ENCODE results near the gene NAA35. TPM values are rescaled to one million over a fixed set of nuclear protein-coding genes. Genes with fewer than 3 reads are reported as not detected.
"Not testable (repeated sequence)": the region's sequence is repeated elsewhere in the genome, so short reads cannot be mapped to it uniquely, and the experiment has no call there.

The NAA35 gene
- total RNA-seq, 1 donor from 2014 or later = 29.6 TPM

DNA sequence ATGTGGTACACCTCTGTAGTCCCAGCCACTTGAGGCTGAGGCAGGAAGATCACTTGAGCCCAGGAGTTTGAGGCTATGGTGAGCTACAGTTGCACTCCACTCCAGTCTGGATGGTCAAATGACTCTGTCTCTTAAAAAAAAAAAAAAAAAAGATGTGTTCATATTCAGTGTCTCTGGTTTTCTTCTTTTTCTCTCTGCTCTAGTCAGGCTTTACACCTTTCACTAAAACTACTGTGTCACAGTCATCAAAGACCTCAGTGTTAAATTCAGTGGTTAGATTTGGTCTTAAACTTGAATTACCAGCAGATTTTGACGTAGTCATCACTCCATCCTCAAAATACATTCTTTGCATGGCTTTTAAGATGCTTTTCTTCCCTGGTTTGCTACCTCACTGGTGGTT is 28.8 kb downstream of the NAA35 start:
- H3K4me1 Mint-ChIP-seq = peaks cover 5% of the 10 kb centered on the region
- H3K9me3 Mint-ChIP-seq = no peaks in the 10 kb centered on the region
- DNase-seq = no peak
- H3K4me3 Mint-ChIP-seq = no peak overlapping the region
- no peak overlapping the region for H3K27ac Mint-ChIP-seq
- no peaks in the 10 kb centered on the region for H3K27me3 Mint-ChIP-seq
- peaks cover 44% of the 10 kb centered on the region for H3K36me3 Mint-ChIP-seq (ENCODE audit: low read depth)
- intact Hi-C loops (cut with micrococcal nuclease) = no loop called here

DNA sequence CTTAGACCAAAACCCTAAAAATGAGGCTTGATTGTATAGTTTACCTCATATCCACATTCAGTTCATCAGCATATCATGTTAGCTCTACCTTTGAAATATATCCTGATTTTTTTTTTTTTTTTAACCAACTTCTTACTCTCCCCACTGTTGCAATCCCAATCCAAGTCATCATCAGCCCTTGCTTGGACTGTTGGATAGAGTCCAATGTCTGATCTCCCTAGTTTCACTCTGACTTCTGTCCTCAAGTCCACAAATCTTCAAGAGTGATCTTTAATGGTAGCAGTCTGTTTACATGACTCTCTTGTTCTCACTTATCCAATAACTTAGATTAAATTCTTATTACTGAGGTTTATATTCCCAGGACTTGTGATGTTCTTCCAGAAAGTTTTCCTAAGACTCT is 30.8 kb downstream of the NAA35 start:
- Mint-ChIP-seq H3K36me3 (ENCODE audit: low read depth) (peaks cover 49% of the 10 kb centered on the region), H3K27me3 (no peaks in the 10 kb centered on the region), H3K4me3 (no peak overlapping the region), H3K4me1 (peaks cover 5% of the 10 kb centered on the region), H3K9me3 (no peaks in the 10 kb centered on the region), H3K27ac (no peak overlapping the region)
- intact Hi-C loops (cut with micrococcal nuclease) = no loop called here
- no peak for DNase-seq

DNA sequence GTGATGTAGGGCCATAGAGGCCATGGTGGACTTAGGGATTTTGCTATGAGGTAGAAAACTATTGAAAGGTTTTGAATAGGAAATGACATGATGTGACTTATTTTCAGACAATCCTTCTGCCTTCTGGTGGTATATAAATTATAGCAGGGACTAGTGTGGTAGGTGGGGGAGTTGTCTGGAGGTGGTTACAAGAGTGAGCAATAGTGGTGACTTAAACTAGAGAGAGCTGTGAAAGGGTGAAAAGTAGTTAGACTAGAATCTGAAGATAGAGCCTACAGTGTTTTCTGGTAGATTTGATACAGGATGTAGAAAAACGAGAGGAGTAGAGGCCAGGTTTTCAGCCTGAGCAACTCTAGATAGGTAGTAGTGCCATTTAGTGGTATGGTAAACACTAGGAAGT is 32.3 kb downstream of the NAA35 start:
- Mint-ChIP-seq H3K4me3 (no peak overlapping the region), H3K27ac (peak overlapping the region; percentile 7), H3K27me3 (no peaks in the 10 kb centered on the region), H3K36me3 (ENCODE audit: low read depth) (peaks cover 50% of the 10 kb centered on the region), H3K4me1 (peaks cover 5% of the 10 kb centered on the region), H3K9me3 (no peaks in the 10 kb centered on the region)
- DNase-seq = peak; percentile 10
- intact Hi-C loops (cut with micrococcal nuclease) = no loop called here

DNA sequence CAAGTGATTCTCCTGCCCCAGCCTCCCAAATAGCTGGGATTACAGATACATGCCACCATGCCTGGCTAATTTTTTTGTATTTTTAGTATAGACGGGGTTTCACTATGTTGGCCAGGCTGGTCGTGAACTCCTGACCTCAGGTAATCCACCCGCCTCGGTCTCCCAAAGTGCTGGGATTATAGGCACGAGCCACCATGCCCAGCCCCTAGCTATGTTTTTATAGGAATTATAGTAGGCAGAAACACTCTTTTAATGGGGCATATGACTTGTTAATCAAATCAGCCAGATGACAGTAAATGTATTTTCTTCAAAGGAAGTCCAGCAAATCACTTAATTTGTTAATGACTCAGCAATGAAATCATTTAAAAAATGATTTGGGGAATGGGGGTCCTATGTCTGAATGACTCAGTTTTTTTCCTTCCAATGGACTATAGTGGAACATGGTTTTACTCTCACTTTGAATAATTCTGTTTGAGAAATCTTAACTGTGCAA is 33.2 kb downstream of the NAA35 start:
- intact Hi-C loops (cut with micrococcal nuclease); H3K4me3 Mint-ChIP-seq; H3K27me3 Mint-ChIP-seq; H3K9me3 Mint-ChIP-seq; H3K27ac Mint-ChIP-seq; H3K4me1 Mint-ChIP-seq: not testable (repeated sequence)
- peaks cover 54% of the 10 kb centered on the region for H3K36me3 Mint-ChIP-seq (ENCODE audit: low read depth)
- DNase-seq = peak; percentile 28

DNA sequence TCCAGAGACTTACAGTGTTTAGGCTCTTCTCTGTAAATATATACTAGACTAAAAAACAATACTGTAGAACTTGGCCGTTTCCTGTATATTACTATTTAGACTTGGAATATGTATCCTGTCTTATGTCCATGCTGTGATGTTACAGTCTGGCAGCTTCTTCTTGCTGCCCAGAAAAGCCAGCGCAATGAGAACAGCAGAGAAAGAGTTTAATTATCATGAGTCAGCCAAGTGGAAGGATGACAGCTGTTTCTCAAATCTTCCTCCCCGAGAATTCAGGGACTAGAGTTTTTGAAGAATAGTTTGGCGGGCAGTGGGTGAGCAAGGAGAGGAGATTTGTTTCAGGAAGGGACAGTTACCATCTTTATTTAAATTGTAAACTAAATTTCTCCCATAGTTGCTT is 37.5 kb downstream of the NAA35 start:
- no peak overlapping the region for H3K4me3 Mint-ChIP-seq
- no peak for DNase-seq
- intact Hi-C loops (cut with micrococcal nuclease) = no loop called here
- no peak overlapping the region for H3K27ac Mint-ChIP-seq
- no peaks in the 10 kb centered on the region for H3K9me3 Mint-ChIP-seq
- H3K36me3 Mint-ChIP-seq (ENCODE audit: low read depth) = peaks cover 61% of the 10 kb centered on the region
- no peaks in the 10 kb centered on the region for H3K4me1 Mint-ChIP-seq
- H3K27me3 Mint-ChIP-seq = no peaks in the 10 kb centered on the region

DNA sequence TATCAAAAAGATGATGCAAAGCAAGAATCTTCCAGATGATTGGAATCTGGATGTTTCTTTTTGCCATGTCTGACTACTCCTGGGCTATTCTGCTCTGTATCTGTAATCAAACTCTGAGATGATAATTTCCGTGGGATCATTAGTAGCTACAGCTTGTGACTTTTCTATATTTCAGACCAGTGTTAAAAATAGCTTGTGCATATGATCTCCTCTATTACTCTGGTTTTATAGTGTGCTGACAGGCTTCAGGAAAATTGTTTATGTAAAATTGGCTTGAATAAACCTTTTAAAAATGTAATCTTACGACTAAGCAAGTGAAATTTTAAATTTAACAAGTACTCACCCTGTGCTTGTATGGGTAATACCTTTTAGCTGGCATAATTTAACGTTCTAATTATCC is 40.4 kb downstream of the NAA35 start:
- Mint-ChIP-seq H3K27ac (no peak overlapping the region), H3K27me3 (no peaks in the 10 kb centered on the region), H3K4me1 (no peaks in the 10 kb centered on the region), H3K9me3 (no peaks in the 10 kb centered on the region), H3K4me3 (no peak overlapping the region), H3K36me3 (ENCODE audit: low read depth) (peaks cover 76% of the 10 kb centered on the region)
- no peak for DNase-seq
- intact Hi-C loops (cut with micrococcal nuclease) = no loop called here

DNA sequence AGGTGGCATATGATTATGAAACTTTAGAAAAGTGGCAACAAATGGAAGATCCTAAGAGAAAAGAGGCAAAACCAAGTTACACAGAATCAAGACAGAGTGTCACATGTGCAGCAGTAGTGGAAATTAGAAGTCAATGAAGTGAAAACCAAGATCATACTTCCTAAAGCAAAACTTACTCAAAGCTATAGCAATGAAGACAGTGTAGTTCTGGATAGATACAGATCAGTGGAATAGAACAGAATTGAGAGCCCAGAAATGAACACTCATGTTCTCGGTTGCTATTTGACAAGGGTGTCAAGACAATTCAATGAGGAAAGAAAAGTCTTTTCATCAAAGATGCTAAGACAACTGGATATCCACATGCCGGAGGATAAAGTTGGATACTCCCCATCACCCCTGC is 43.5 kb downstream of the NAA35 start:
- intact Hi-C loops (cut with micrococcal nuclease) = no loop called here
- Mint-ChIP-seq H3K27me3 (no peaks in the 10 kb centered on the region), H3K9me3 (no peaks in the 10 kb centered on the region)

DNA sequence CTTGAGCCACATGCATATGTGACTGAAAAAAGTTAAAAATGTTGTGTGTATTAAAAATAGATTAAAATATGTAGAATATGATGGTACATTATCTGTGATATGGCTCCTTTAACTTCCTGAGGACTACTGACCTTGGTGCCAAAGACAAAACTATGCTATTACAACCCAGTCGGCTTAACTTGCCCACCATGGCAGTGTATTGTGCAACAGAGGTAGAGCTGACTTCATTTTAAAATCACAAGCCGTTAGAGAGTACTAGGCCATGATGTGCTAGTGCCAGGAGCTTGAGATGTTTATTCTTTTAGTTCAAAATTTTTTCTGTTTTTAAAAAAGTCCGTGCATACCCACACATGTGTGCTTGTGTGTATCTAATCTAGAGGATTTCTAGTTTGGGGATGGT is 46.3 kb downstream of the NAA35 start:
- no peak overlapping the region for H3K4me3 Mint-ChIP-seq
- H3K36me3 Mint-ChIP-seq (ENCODE audit: low read depth) = peaks cover 69% of the 10 kb centered on the region
- intact Hi-C loops (cut with micrococcal nuclease) = no loop called here
- H3K4me1 Mint-ChIP-seq = no peaks in the 10 kb centered on the region
- H3K27ac Mint-ChIP-seq = no peak overlapping the region
- no peaks in the 10 kb centered on the region for H3K9me3 Mint-ChIP-seq
- H3K27me3 Mint-ChIP-seq = no peaks in the 10 kb centered on the region
- no peak for DNase-seq

More for the DNA sequence above, 43.5 kb downstream of the NAA35 start:
- H3K4me3 Mint-ChIP-seq = no peak overlapping the region
- no peak for DNase-seq
- peaks cover 77% of the 10 kb centered on the region for H3K36me3 Mint-ChIP-seq (ENCODE audit: low read depth)
- no peak overlapping the region for H3K27ac Mint-ChIP-seq
- H3K4me1 Mint-ChIP-seq = no peaks in the 10 kb centered on the region

DNA sequence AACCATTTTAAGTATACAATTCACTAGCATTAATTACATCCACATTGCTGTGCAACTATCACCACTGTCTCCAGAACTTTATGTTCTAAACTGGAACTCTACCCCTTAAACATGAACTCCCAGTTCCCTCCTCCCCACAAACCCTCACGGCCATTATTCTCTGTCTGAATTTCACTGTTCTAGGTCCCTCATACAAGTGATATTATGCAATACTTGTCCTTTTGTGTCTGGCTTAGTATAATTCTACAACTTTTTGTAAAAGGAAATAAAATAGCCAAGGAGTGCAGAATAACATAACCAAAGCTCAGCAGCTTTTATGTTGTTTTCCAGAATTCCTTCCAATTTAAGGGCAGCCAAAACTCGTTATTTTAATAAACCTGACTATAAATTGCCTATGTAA is 53.2 kb downstream of the NAA35 start:
- peaks cover 58% of the 10 kb centered on the region for H3K36me3 Mint-ChIP-seq (ENCODE audit: low read depth)
- peaks cover 2% of the 10 kb centered on the region for H3K4me1 Mint-ChIP-seq
- no peak for DNase-seq
- H3K27ac Mint-ChIP-seq = no peak overlapping the region
- H3K4me3 Mint-ChIP-seq = no peak overlapping the region
- intact Hi-C loops (cut with micrococcal nuclease) = no loop called here
- no peaks in the 10 kb centered on the region for H3K27me3 Mint-ChIP-seq
- H3K9me3 Mint-ChIP-seq = no peaks in the 10 kb centered on the region

DNA sequence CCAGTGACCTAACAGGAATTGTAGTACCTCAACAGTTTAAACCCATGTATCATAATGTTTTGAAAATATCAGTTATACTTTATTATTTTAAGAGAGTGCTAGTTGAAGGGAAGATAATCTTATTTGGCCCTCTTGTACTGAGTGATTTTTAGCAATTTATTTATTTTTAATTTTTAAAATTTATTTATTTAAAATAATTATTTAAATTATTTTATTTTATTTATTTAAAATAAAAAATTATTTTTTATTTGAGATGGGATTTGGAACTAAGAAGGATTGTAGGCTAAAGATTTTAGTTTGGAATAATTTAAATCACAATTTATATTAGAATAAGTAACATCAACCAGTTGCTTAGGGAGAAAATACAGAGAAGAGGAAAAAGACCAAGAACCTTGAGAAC is 54.2 kb downstream of the NAA35 start:
- Mint-ChIP-seq H3K9me3 (no peaks in the 10 kb centered on the region), H3K4me3 (no peak overlapping the region), H3K27ac (no peak overlapping the region), H3K27me3 (no peaks in the 10 kb centered on the region), H3K36me3 (ENCODE audit: low read depth) (peaks cover 55% of the 10 kb centered on the region), H3K4me1 (peaks cover 2% of the 10 kb centered on the region)
- intact Hi-C loops (cut with micrococcal nuclease) = no loop called here
- no peak for DNase-seq

DNA sequence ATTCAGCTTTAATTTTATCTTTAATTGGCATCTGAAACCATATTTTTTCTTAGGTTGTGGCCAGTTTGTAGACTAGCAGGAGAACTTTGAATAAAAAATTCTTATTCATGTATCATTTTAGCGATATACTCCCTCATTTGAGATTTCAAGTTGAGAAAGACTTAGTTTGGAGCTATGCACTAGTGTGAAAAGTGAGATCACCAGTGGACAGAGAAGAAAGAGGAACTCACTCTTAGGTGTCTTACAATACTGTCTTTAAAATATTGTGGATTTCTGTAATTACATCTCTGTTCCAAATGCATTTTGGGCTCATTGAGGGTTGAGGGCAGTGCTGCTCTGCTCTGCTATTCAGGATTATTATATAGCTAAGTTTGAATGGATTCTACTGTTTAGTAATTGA is 54.7 kb downstream of the NAA35 start:
- Mint-ChIP-seq H3K36me3 (ENCODE audit: low read depth) (peaks cover 59% of the 10 kb centered on the region), H3K4me1 (peaks cover 4% of the 10 kb centered on the region), H3K27me3 (no peaks in the 10 kb centered on the region), H3K4me3 (no peak overlapping the region), H3K27ac (no peak overlapping the region), H3K9me3 (peaks cover 4% of the 10 kb centered on the region)
- no peak for DNase-seq
- intact Hi-C loops (cut with micrococcal nuclease) = no loop called here

DNA sequence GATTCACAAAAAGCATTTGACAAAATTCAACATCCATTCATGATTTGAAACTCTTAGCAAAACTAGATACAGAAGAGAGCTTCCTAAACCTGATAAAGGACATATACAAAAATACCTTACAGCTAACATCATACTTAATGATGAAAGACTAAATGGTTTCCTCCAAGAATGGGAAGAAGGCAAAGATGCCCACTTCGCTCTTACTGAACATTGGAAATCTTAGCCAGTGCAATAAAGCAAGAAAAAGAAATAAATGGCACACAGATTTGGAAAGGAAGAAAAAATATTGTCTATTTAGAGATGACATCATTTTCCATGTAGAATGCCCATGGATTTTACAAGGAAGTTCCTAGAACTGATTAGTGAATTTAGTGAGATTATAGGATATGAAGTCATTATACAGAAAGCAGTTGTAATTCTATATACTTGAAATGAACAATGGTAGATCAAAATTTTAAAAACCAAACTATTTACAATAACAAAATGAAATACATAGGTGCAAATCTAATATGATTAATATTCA is 64.4 kb downstream of the NAA35 start:
- no peak for DNase-seq
- Mint-ChIP-seq H3K27ac (no peak overlapping the region), H3K4me3 (no peak overlapping the region), H3K4me1 (peaks cover 1% of the 10 kb centered on the region), H3K36me3 (ENCODE audit: low read depth) (peaks cover 72% of the 10 kb centered on the region), H3K27me3 (no peaks in the 10 kb centered on the region), H3K9me3 (peaks cover 17% of the 10 kb centered on the region)
- intact Hi-C loops (cut with micrococcal nuclease) = no loop called here

DNA sequence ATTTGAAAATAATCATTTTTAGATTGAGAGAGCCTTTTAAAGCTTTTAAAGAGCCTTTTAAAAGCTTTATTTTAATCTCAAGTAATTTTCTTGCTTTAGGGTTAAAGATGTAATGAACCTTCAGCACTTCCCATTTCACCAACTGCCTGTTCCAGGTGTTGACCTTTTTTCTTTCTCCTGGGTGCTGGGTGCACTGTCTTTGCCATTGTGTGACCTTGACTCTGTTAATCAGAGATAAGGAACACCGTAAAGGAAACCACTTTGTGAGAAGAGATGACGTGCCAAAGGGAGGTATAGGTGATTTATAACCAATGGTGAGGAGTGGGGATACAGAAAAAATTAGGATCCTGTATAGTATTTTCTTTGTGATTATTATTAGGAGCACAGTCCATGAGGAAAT is 68.2 kb downstream of the NAA35 start:
- Mint-ChIP-seq H3K9me3 (peaks cover 8% of the 10 kb centered on the region), H3K4me1 (no peaks in the 10 kb centered on the region), H3K4me3 (no peak overlapping the region), H3K36me3 (ENCODE audit: low read depth) (peaks cover 50% of the 10 kb centered on the region), H3K27ac (no peak overlapping the region), H3K27me3 (no peaks in the 10 kb centered on the region)
- DNase-seq = no peak
- intact Hi-C loops (cut with micrococcal nuclease) = no loop called here

DNA sequence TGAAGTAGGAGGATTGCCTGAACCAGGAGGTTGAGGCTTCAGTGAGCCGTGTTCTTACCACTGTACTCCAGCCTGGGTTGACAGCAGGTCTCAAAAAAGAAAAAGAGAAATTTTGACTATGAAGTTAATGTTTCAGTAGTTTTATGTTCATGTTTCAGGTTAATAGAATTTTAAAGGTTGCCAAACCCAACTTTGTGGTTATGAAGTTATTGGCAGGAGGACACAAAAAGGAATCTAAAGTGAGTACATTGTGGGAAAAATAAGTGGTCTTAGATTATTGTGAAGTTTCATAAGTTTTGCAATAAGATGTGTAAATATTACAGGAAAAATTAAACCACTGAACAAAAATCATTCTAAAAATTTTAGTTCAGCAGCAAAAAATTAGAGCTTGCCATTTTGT is 79.8 kb downstream of the NAA35 start:
- Mint-ChIP-seq H3K4me3 (no peak overlapping the region), H3K27me3 (no peaks in the 10 kb centered on the region), H3K27ac (no peak overlapping the region), H3K4me1 (peaks cover 9% of the 10 kb centered on the region), H3K9me3 (peaks cover 4% of the 10 kb centered on the region), H3K36me3 (ENCODE audit: low read depth) (peaks cover 63% of the 10 kb centered on the region)
- intact Hi-C loops (cut with micrococcal nuclease) = no loop called here
- no peak for DNase-seq

DNA sequence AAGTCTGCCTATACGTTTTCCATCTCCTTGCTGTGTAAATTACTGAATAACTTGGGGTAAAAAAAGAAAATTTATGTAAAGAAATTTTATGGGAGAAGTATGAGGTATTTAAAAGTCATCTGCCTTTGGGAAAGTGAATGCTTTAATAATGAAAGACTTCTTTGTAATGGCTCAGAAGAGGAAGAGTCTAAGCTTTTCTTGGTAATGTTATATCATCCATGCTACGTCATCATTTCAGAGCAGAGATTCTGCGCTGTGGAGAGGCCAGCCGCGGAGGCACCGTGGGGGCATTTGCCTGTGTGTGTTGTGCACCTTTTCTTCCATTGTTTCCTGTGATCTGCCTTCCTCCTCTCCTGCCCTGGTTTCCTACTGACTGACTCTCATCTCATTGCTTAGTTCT is 80.2 kb downstream of the NAA35 start:
- Mint-ChIP-seq H3K4me1 (peaks cover 9% of the 10 kb centered on the region), H3K27me3 (no peaks in the 10 kb centered on the region), H3K36me3 (ENCODE audit: low read depth) (peaks cover 63% of the 10 kb centered on the region), H3K4me3 (no peak overlapping the region), H3K9me3 (peaks cover 4% of the 10 kb centered on the region), H3K27ac (no peak overlapping the region)
- DNase-seq = no peak
- intact Hi-C loops (cut with micrococcal nuclease) = no loop called here
